H1 (cell line): ENCODE measurements around the gene CPZ. TPM values are rescaled to one million over a fixed set of nuclear protein-coding genes. Genes with fewer than 3 reads are reported as not detected.

ENCODE experiments used
- CTCF ChIA-PET: fragments of 300-600 bp; sonication (Branson Sonifier 250); formaldehyde crosslinking; loops from one replicate; lab custom pipeline; 2021; ENCODE audit not compliant: partially characterized antibody; lab: Charles Lee
- POLR2A ChIA-PET: fragments of 300-600 bp; sonication (Branson Sonifier 250); formaldehyde crosslinking; loops from one replicate; lab custom pipeline; 2021; ENCODE audit warnings: inconsistent platforms; ENCODE audit not compliant: partially characterized antibody; lab: Charles Lee
- DNase-seq, 2 experiments: peaks; one replicate each; pipeline versions ENCODE4 v3.0.0 to v3.0.0-alpha.2; 2010 to 2022; ENCODE audit warnings: low spot score in 2 of 2, low read depth in 1 of 2, mixed read lengths in 1 of 2
- FAIRE-seq: peaks from 2 replicates; lab custom pipeline; 2011; peaks lifted over from hg19 to GRCh38; lab: Jason Lieb, UNC
- H2AFZ ChIP-seq: 2 replicates; pipeline ENCODE4 v1.8.1; 2012; ENCODE audit warnings: low read length, inconsistent platforms
- H2AK5ac ChIP-seq: 2 replicates; pipeline ENCODE4 v1.6.1; 2013; ENCODE audit warnings: low read depth, low read length
- H2BK120ac ChIP-seq: replicated peaks from 2 replicates; pipeline ENCODE3; 2013; ENCODE audit warnings: low read depth, low read length, inconsistent platforms
- H2BK12ac ChIP-seq: 2 replicates; pipeline ENCODE4 v1.6.1; 2013; ENCODE audit warnings: low read depth, low read length
- H2BK15ac ChIP-seq: 2 replicates; pipeline ENCODE4 v1.6.1; 2013; ENCODE audit warnings: low read length
- H2BK20ac ChIP-seq: 2 replicates; pipeline ENCODE4 v1.6.1; 2013; ENCODE audit warnings: low read length
- H2BK5ac ChIP-seq: 2 replicates; pipeline ENCODE4 v1.6.1; 2013; ENCODE audit warnings: low read depth, low read length
- H3K14ac ChIP-seq: 2 replicates; pipeline ENCODE4 v1.6.1; 2013; ENCODE audit warnings: inconsistent platforms; ENCODE audit not compliant: insufficient read length
- H3K18ac ChIP-seq: 2 replicates; pipeline ENCODE4 v1.6.1; 2013; ENCODE audit warnings: low read length; ENCODE audit errors: extremely low read depth
- H3K23ac ChIP-seq: 2 replicates; pipeline ENCODE4 v1.6.1; 2013; ENCODE audit warnings: inconsistent platforms; ENCODE audit not compliant: insufficient read length
- H3K23me2 ChIP-seq: 2 replicates; pipeline ENCODE4 v1.6.1; 2013; ENCODE audit warnings: low read depth, low read length
- H3K27ac ChIP-seq: 2 replicates; pipeline ENCODE4 v1.6.1; 2011; ENCODE audit warnings: low read depth, low read length, inconsistent platforms
- H3K27me3 ChIP-seq, 4 experiments: replicated peaks in 1 of 4; 1 replicate in 1 of 4; 2 replicates in 3 of 4; pipeline versions ENCODE4 v1.6.1 to v1.8.1; 2011 to 2013; ENCODE audit warnings: low read length in 3 of 4, mild to moderate bottlenecking in 3 of 4, inconsistent platforms in 2 of 4, mixed read lengths in 2 of 4, moderate library complexity in 1 of 4; ENCODE audit not compliant: control insufficient read depth in 3 of 4, insufficient read depth in 3 of 4; ENCODE audit errors: extremely low read depth in 1 of 4
- H3K36me3 ChIP-seq, 4 experiments: 2 replicates each; pipeline versions ENCODE4 v1.6.1 to v1.8.1; 2011 to 2013; ENCODE audit warnings: mild to moderate bottlenecking in 4 of 4, low read length in 3 of 4, moderate library complexity in 2 of 4, control low read depth in 1 of 4, inconsistent platforms in 1 of 4; ENCODE audit not compliant: insufficient read depth in 4 of 4, control insufficient read depth in 2 of 4
- H3K4ac ChIP-seq: replicated peaks from 2 replicates; pipeline ENCODE3; 2013; ENCODE audit warnings: low read length, low read depth, mixed read lengths, inconsistent platforms; ENCODE audit not compliant: insufficient read length
- H3K4me1 ChIP-seq, 4 experiments: replicated peaks in 1 of 4; 1 replicate in 1 of 4; 2 replicates in 3 of 4; pipeline versions ENCODE4 v1.6.1 to v1.8.1; 2011 to 2013; ENCODE audit warnings: low read length in 3 of 4, inconsistent platforms in 2 of 4, mixed read lengths in 1 of 4; ENCODE audit not compliant: insufficient read depth in 4 of 4, control insufficient read depth in 3 of 4
- H3K4me2 ChIP-seq, 2 experiments: 2 replicates each; pipeline versions ENCODE4 v1.6.1 to v1.8.1; 2011 to 2013; ENCODE audit warnings: low read depth in 2 of 2, low read length in 2 of 2, control low read depth in 1 of 2, inconsistent platforms in 1 of 2, mild to moderate bottlenecking in 1 of 2; ENCODE audit not compliant: insufficient read depth in 1 of 2
- H3K4me3 ChIP-seq, 4 experiments: fragments of 200-600, 300-600 bp in 1 of 4; sonication (generic), shearing (Covaris generic), sonication (Bioruptor Twin) in 1 of 4; 2 replicates each; pipeline versions ENCODE4 v1.5.1 to v1.8.1; 2011 to 2016; ENCODE audit warnings: low read length in 4 of 4, low read depth in 3 of 4, control low read depth in 2 of 4, inconsistent platforms in 2 of 4, mild to moderate bottlenecking in 2 of 4, mixed read lengths in 1 of 4, moderate library complexity in 1 of 4; ENCODE audit not compliant: insufficient read depth in 2 of 4; ENCODE audit errors: extremely low read depth in 1 of 4
- H3K56ac ChIP-seq: replicated peaks from 2 replicates; pipeline ENCODE3; 2013; ENCODE audit warnings: low read depth, mild to moderate bottlenecking, mixed read lengths, low read length, inconsistent platforms; ENCODE audit not compliant: insufficient read length
- H3K79me1 ChIP-seq: 2 replicates; pipeline ENCODE4 v1.6.1; 2013; ENCODE audit warnings: low read depth, low read length, control low read depth
- H3K79me2 ChIP-seq, 2 experiments: 2 replicates each; pipeline versions ENCODE4 v1.6.1 to v1.8.1; 2012 to 2013; ENCODE audit warnings: low read length in 2 of 2, mild to moderate bottlenecking in 2 of 2, inconsistent platforms in 1 of 2; ENCODE audit not compliant: insufficient read depth in 2 of 2, control insufficient read depth in 1 of 2
- H3K9ac ChIP-seq, 4 experiments: replicated peaks in 1 of 4; 1 replicate in 1 of 4; 2 replicates in 3 of 4; pipeline versions ENCODE4 v1.6.1 to v1.8.1; 2011 to 2013; ENCODE audit warnings: low read depth in 3 of 4, low read length in 3 of 4, control low read depth in 2 of 4, mild to moderate bottlenecking in 2 of 4, moderate library complexity in 2 of 4, inconsistent platforms in 1 of 4; ENCODE audit errors: extremely low read depth in 1 of 4
- H3K9me3 ChIP-seq, 2 experiments: 2 replicates each; pipeline versions ENCODE4 v1.6.1 to v1.8.1; 2012 to 2013; ENCODE audit warnings: mild to moderate bottlenecking in 2 of 2, moderate library complexity in 2 of 2, control low read depth in 1 of 2, inconsistent platforms in 1 of 2, low read depth in 1 of 2, low read length in 1 of 2, mixed read lengths in 1 of 2; ENCODE audit not compliant: insufficient read depth in 2 of 2
- H4K20me1 ChIP-seq, 2 experiments: replicated peaks in 1 of 2; 2 replicates each; pipeline versions ENCODE3 to v1.8.1; 2011 to 2013; ENCODE audit warnings: inconsistent platforms in 2 of 2, low read length in 2 of 2, mild to moderate bottlenecking in 1 of 2; ENCODE audit not compliant: insufficient read depth in 2 of 2, control insufficient read depth in 1 of 2
- H4K5ac ChIP-seq: 2 replicates; pipeline ENCODE4 v1.6.1; 2013; ENCODE audit warnings: low read length, low read depth, mixed read lengths, inconsistent platforms; ENCODE audit not compliant: insufficient read length
- H4K8ac ChIP-seq: 2 replicates; pipeline ENCODE4 v1.8.0; 2013; ENCODE audit warnings: mild to moderate bottlenecking, moderate library complexity, low read length, inconsistent platforms; ENCODE audit not compliant: insufficient read depth; ENCODE audit errors: extremely low read depth
- H4K91ac ChIP-seq: replicated peaks from 2 replicates; pipeline ENCODE3; 2013; ENCODE audit warnings: low read length, mixed read lengths, inconsistent platforms; ENCODE audit not compliant: insufficient read length
- E2F6 ChIP-seq: IDR thresholded peaks from 2 replicates; pipeline ENCODE4 v1.6.1; 2012; ENCODE audit warnings: inconsistent platforms
- EGR1 ChIP-seq: IDR thresholded peaks from 2 replicates; pipeline ENCODE4 v1.6.1; 2011; ENCODE audit warnings: low read depth, low read length, borderline replicate concordance
- GTF2F1 ChIP-seq: IDR thresholded peaks from 2 replicates; pipeline ENCODE4 v1.6.1; 2012; ENCODE audit warnings: low read depth, low read length, improper control_type of control experiment, borderline replicate concordance
- SIN3A ChIP-seq, 2 experiments: IDR thresholded peaks in 1 of 2; conservative IDR thresholded peaks in 1 of 2; 2 replicates each; pipeline ENCODE4 v1.6.1; 2011 to 2012; ENCODE audit warnings: low read length in 2 of 2, improper control_type of control experiment in 1 of 2, low read depth in 1 of 2, mild to moderate bottlenecking in 1 of 2
- SRF ChIP-seq: IDR thresholded peaks from 2 replicates; pipeline ENCODE4 v1.6.1; 2011; ENCODE audit warnings: mild to moderate bottlenecking, low read depth, low read length, moderate library complexity
- WGBS, 2 experiments: shearing (Covaris generic) in 1 of 2; methylation state at CpG; one replicate each; pipeline versions ENCODE4 v1.1.6 to v1.1.7; 2013 to 2015; ENCODE audit warnings: low lambda C conversion rate in 2 of 2, mixed read lengths in 2 of 2, inconsistent platforms in 1 of 2, low coverage in 1 of 2, missing lambda C conversion rate in 1 of 2; ENCODE audit not compliant: insufficient replicate concordance in 2 of 2, insufficient coverage in 1 of 2, insufficient read length in 1 of 2; ENCODE audit errors: extremely low coverage in 1 of 2, missing lambda C conversion rate in 1 of 2; 5-methylcytosine and 5-hydroxymethylcytosine counted together
- polyA plus RNA-seq, 7 experiments: library from polyadenylated mRNA; depleted of rRNA in 3 of 7; stranded (reverse) in 5 of 7; unstranded in 2 of 7; fragments of >200 nt in 5 of 7; fragments of 200-250 nt in 2 of 7; gene quantifications; 1 replicate in 5 of 7; 2 replicates in 1 of 7; 4 replicates in 1 of 7; pipeline versions ENCODE4 v1.2.1 to v1.2.3, GENCODE V29; 2011 to 2013; ENCODE audit warnings: missing spikeins in 2 of 7, mixed read lengths in 2 of 7
- total RNA-seq: library from RNA; stranded (reverse); fragmentation: NEBNext Ultra II Directional; extraction: Animal tissue kit (Norgen Biotek cat#: 25700); gene quantifications from 2 replicates; pipeline ENCODE4 v1.2.1, GENCODE V29; 2021
- TF ChIP-seq, protein P1 (sequence below): IDR thresholded peaks from 2 replicates; pipeline ENCODE4 v1.6.1; 2012; ENCODE audit warnings: inconsistent platforms
- TF ChIP-seq, protein P2 (sequence below): IDR thresholded peaks from 2 replicates; pipeline ENCODE4 v1.6.1; 2011; ENCODE audit warnings: low read length, improper control_type of control experiment

CPZ gene
- total and polyA plus RNA-seq, 2 of the 8 experiments (the other 6 are each of a cell fraction or from before 2014, with no cell fraction given), result 28.8 to 40.7 TPM

- no peaks in the 10 kb centered on the region for H3K36me3 ChIP-seq
- no peaks in the 10 kb centered on the region for H3K23me2 ChIP-seq
- FAIRE-seq, result no peak
- H2BK12ac ChIP-seq, result no peak overlapping the region
- H3K9ac ChIP-seq, result no peak overlapping the region
- H3K56ac ChIP-seq, result no peak overlapping the region
- no peaks in the 10 kb centered on the region for H3K79me1 ChIP-seq
- no peak overlapping the region for H4K5ac ChIP-seq
- no peak overlapping the region for H2BK120ac ChIP-seq
- WGBS, 2 experiments, result 73% methylated on average over 22 of the region's 22 CpGs; no CpG with 5 or more reads in 1 of the 2 experiments
- no peak overlapping the region for H3K4ac ChIP-seq
- no peaks in the 10 kb centered on the region; a peak in 1 of 7 replicates for H3K27me3 ChIP-seq
- no peak overlapping the region for H3K4me3 ChIP-seq
- H4K91ac ChIP-seq, result no peak overlapping the region
- H3K18ac ChIP-seq, result no peak overlapping the region
- ChIA-PET POLR2A (interaction anchor here (0.7 kb wide), 1 partner anchor 9 kb away, joined by 3 read pairs; no protein-coding TSS in a partner anchor), CTCF (interaction anchor here (0.7 to 1.0 kb wide), 2 partner anchors 16 to 263 kb away, joined by 3 to 4 read pairs; no protein-coding TSS in a partner anchor)
- no peak overlapping the region for H2BK20ac ChIP-seq
- H2AFZ ChIP-seq, result no peak overlapping the region
- no peak overlapping the region for H2AK5ac ChIP-seq
- no peaks in the 10 kb centered on the region for H3K79me2 ChIP-seq
- H3K9me3 ChIP-seq, result no peaks in the 10 kb centered on the region
- H3K27ac ChIP-seq, result no peak overlapping the region
- H4K20me1 ChIP-seq, result no peaks in the 10 kb centered on the region
- peak; percentile 57; the same call in 1 of the 2 replicates for TF ChIP-seq E2F6
- peak; percentile 80 for TF ChIP-seq SRF
- no peak for TF ChIP-seq GTF2F1
- TF ChIP-seq SIN3A (conservative IDR thresholded peaks at IDR 0.05 in 1 of 2, IDR thresholded peaks at IDR 0.05 in 1 of 2; ENCODE audit: low read depth in 1 of 2, low read length in 2 of 2), result no peak
- TF ChIP-seq, protein P1, sequence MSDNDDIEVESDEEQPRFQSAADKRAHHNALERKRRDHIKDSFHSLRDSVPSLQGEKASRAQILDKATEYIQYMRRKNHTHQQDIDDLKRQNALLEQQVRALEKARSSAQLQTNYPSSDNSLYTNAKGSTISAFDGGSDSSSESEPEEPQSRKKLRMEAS, result peak; percentile 41; the same call in 1 of the 2 replicates
- TF ChIP-seq, protein P2, sequence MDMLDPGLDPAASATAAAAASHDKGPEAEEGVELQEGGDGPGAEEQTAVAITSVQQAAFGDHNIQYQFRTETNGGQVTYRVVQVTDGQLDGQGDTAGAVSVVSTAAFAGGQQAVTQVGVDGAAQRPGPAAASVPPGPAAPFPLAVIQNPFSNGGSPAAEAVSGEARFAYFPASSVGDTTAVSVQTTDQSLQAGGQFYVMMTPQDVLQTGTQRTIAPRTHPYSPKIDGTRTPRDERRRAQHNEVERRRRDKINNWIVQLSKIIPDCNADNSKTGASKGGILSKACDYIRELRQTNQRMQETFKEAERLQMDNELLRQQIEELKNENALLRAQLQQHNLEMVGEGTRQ, result peak; percentile 30; the same call in 1 of the 2 replicates
- no peak for TF ChIP-seq EGR1
- H3K14ac ChIP-seq, result no peak overlapping the region
- no peak overlapping the region for H2BK15ac ChIP-seq
- peak in 1 of 2 experiments; percentile 48 for DNase-seq
- no peak overlapping the region for H2BK5ac ChIP-seq
- peaks cover 0 to 6% (median 0%) of the 10 kb centered on the region in 4 experiments; a peak in 1 of 7 replicates for H3K4me1 ChIP-seq
- H4K8ac ChIP-seq, result no peak overlapping the region; the same call in 1 of the 2 replicates
- H3K23ac ChIP-seq, result no peak overlapping the region
- H3K4me2 ChIP-seq, result no peak overlapping the region
Measured at GRCh38 chr4:8653326-8654000, 60.9 kb downstream of the CPZ start.
